Thyroid gland (tissue), 4 donors: Measurements from ENCODE around the gene OTUD5. TPM values are rescaled to one million over a fixed set of nuclear protein-coding genes. Genes with fewer than 3 reads are reported as not detected.

Experiments used
- DNase-seq, 2 donors: peaks; one replicate each; pipeline ENCODE4 v3.0.0-alpha.2; 2019
- H3K27ac ChIP-seq, 3 donors: fragments of 200-600 bp; sonication (generic); 1 replicate in 2 of 3; 2 replicates in 1 of 3; pipeline ENCODE4 v1.5.1; 2016 to 2019; ENCODE audit warnings: mild to moderate bottlenecking in 1 of 3, moderate library complexity in 1 of 3
- H3K27me3 ChIP-seq: fragments of 200-600 bp; sonication (generic); one replicate; pipeline ENCODE4 v1.5.1; 2019
- H3K36me3 ChIP-seq, 2 donors: fragments of 200-600 bp; sonication (generic); one replicate each; pipeline ENCODE4 v1.5.1; 2016 to 2019
- H3K4me1 ChIP-seq, 2 donors: fragments of 200-600 bp; sonication (generic); one replicate each; pipeline ENCODE4 v1.5.1; 2017 to 2019
- H3K4me3 ChIP-seq, 3 donors: fragments of 200-600 bp; sonication (generic); replicated peaks in 1 of 3; 1 replicate in 2 of 3; 2 replicates in 1 of 3; pipeline ENCODE4 v1.5.1; 2016; ENCODE audit warnings: mild to moderate bottlenecking in 1 of 3
- H3K9me3 ChIP-seq: fragments of 200-600 bp; sonication (generic); one replicate; pipeline ENCODE4 v1.5.1; 2017
- CTCF ChIP-seq, 6 experiments: fragments of 200-600 bp in 3 of 6; fragments of 450-650 bp in 3 of 6; sonication (generic) in 3 of 6; IDR thresholded peaks; one replicate each; pipeline ENCODE4 v1.5.1; 2016 to 2019; ENCODE audit warnings: antibody characterized with exemption in 6 of 6, mild to moderate bottlenecking in 2 of 6, inconsistent platforms in 1 of 6, moderate library complexity in 1 of 6
- POLR2A ChIP-seq, 2 donors: fragments of 450-650 bp; IDR thresholded peaks; one replicate each; pipeline ENCODE4 v1.6.1; 2017; ENCODE audit warnings: antibody characterized with exemption in 2 of 2, mild to moderate bottlenecking in 2 of 2, moderate library complexity in 1 of 2
- WGBS, 2 donors: methylation state at CpG; one replicate each; pipeline ENCODE4 v1.1.5; 2017; 5-methylcytosine and 5-hydroxymethylcytosine counted together
- intact Hi-C: fragments of 100-400 bp; cut with DNase I; formaldehyde crosslinking; loops from one replicate; pipeline ENCODE4 v1.15.1; 2023
- total RNA-seq, 4 donors: library from RNA; depleted of rRNA; stranded (reverse); fragments of >200 nt; gene quantifications; one replicate each; pipeline ENCODE4 v1.2.3, GENCODE V29; 2016

OTUD5 gene
- total RNA-seq, 4 donors from 2014 or later: 33.9 to 52.4 (median 43.3) TPM

DNA sequence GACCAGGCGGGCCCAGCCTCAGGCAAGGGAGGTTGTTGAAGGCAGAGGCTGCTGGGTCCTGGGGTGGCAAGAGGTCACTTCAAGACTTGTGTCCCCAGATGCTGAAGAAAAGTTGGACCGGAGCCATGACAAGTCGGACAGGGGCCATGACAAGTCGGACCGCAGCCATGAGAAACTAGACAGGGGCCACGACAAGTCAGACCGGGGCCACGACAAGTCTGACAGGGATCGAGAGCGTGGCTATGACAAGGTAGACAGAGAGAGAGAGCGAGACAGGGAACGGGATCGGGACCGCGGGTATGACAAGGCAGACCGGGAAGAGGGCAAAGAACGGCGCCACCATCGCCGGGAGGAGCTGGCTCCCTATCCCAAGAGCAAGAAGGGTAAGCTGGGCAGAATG, 55.3 kb downstream of the OTUD5 start:
- 96% methylated on average over 20 of the region's 20 CpGs for WGBS, 2 donors
- H3K36me3 ChIP-seq: peaks cover 0 to 9% of the 10 kb centered on the region in 2 donors
- no peak overlapping the region for H3K27ac ChIP-seq
- no peaks in the 10 kb centered on the region for H3K4me1 ChIP-seq
- intact Hi-C loops: no loop called here
- no peak for TF ChIP-seq POLR2A (IDR thresholded peaks at IDR 0.05)
- TF ChIP-seq CTCF (IDR thresholded peaks at IDR 0.05): no peak
- H3K27me3 ChIP-seq: no peaks in the 10 kb centered on the region
- no peaks in the 10 kb centered on the region for H3K9me3 ChIP-seq
- no peak for DNase-seq
- no peak overlapping the region for H3K4me3 ChIP-seq

- no peaks in the 10 kb centered on the region for H3K27me3 ChIP-seq
- TF ChIP-seq CTCF (IDR thresholded peaks at IDR 0.05) (no peak), POLR2A (IDR thresholded peaks at IDR 0.05) (no peak)
Measured at GRCh38 chrX:48901069-48901468, 56.3 kb downstream of the OTUD5 start.

GRCh38 chrX:48899078-48899410, 58.4 kb downstream of the OTUD5 start:
- no peaks in the 10 kb centered on the region for H3K9me3 ChIP-seq
- peaks cover 7 to 9% of the 10 kb centered on the region in 2 donors for H3K4me1 ChIP-seq
- WGBS, 2 donors: 86% methylated on average over 5 to 8 of the region's 8 CpGs
- no peaks in the 10 kb centered on the region for H3K27me3 ChIP-seq
- TF ChIP-seq POLR2A (IDR thresholded peaks at IDR 0.05): no peak
- no peak for TF ChIP-seq CTCF (IDR thresholded peaks at IDR 0.05)
- H3K27ac ChIP-seq: no peak overlapping the region
- H3K4me3 ChIP-seq: no peak overlapping the region
- intact Hi-C loops: no loop called here
- no peak for DNase-seq
- H3K36me3 ChIP-seq: peaks cover 0 to 5% of the 10 kb centered on the region in 2 donors

More at GRCh38 chrX:48901069-48901468, 56.3 kb downstream of the OTUD5 start:
- DNase-seq: no peak
- Histone ChIP-seq H3K9me3 (no peaks in the 10 kb centered on the region), H3K27ac (no peak overlapping the region), H3K4me1 (peaks cover 7 to 9% of the 10 kb centered on the region in 2 donors), H3K36me3 (peaks cover 0 to 9% of the 10 kb centered on the region in 2 donors), H3K4me3 (no peak overlapping the region)
- WGBS, 2 donors: 83 to 93% methylated on average over 3 to 6 of the region's 7 CpGs
- intact Hi-C loops: no loop called here

- H3K27ac ChIP-seq: peak within 1 kb of the TSS; percentile 87 to 94 (median 90)
- H3K4me1 ChIP-seq: peaks cover 7 to 9% of the 10 kb centered on the region in 2 donors
- intact Hi-C loops: no loop called here
- H3K9me3 ChIP-seq: no peaks in the 10 kb centered on the region
- DNase-seq: peak; percentile 90 to 91
- peak within 1 kb of the TSS; percentile 39 to 62 (median 44) for H3K4me3 ChIP-seq
- peak in 1 of 2 donors; percentile 85 for TF ChIP-seq POLR2A (IDR thresholded peaks at IDR 0.05)
- TF ChIP-seq CTCF (IDR thresholded peaks at IDR 0.05): no peak
- H3K36me3 ChIP-seq: peaks cover 0 to 2% of the 10 kb centered on the region in 2 donors
- H3K27me3 ChIP-seq: no peaks in the 10 kb centered on the region
- WGBS, 2 donors: 0 to 3% methylated on average over 3 to 7 of the region's 49 CpGs
Measured at GRCh38 chrX:48897625-48898306, 59.6 kb downstream of the OTUD5 start, which contains the start of the genes PQBP1 and TIMM17B. PQBP1 (plus strand) TSS chrX:48897930; CDS start chrX:48898510, 580 bp downstream. TIMM17B (minus strand) TSS chrX:48897768; CDS start chrX:48897749, 19 bp downstream.

- peaks cover 7 to 9% of the 10 kb centered on the region in 2 donors for H3K4me1 ChIP-seq
- H3K9me3 ChIP-seq: no peaks in the 10 kb centered on the region
- H3K27me3 ChIP-seq: no peaks in the 10 kb centered on the region
- H3K27ac ChIP-seq: peak overlapping the region; percentile 87 to 94 (median 90)
- DNase-seq: peak; percentile 86 to 87
- H3K36me3 ChIP-seq: no peaks in the 10 kb centered on the region
- TF ChIP-seq POLR2A (IDR thresholded peaks at IDR 0.05): no peak
- no peak for TF ChIP-seq CTCF (IDR thresholded peaks at IDR 0.05)
- H3K4me3 ChIP-seq: peak overlapping the region; percentile 39 to 62 (median 44)
- 0% methylated on average over 3 to 22 of the region's 38 CpGs for WGBS, 2 donors
- intact Hi-C loops: no loop called here
Measured at GRCh38 chrX:48897157-48897624, 60.2 kb downstream of the OTUD5 start.
